ENCODE data around the gene OR6C6.
"Not testable (repeated sequence)": the region's sequence is repeated elsewhere in the genome, so short reads cannot be mapped to it uniquely, and the experiment has no call there.

OR6C6 gene

DNA sequence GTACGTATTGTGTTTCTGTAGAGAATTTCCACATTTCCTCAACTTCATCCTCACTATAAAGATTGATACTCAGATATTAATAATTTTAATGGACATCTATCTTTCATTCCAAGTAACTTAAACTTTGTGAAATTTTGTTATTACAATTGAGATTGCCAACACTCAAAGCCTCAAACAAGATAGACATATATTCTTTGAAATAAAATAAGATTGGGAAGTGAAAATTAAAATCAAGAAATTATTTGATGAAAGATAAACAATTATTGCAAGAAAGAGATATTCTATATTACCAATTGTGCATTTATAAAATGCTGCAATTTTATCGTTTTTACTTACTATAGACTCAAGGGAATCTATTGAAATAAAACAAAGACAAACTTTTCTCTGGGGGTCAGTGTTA lies at the start of gene OR6C6:
Gene OR6C6 (minus strand): TSS at position 101 of the 400 bp plus-strand sequence. CDS start 1,337 bp downstream, outside the sequence.
- no peak for DNase-seq (ENCODE audit: low read depth)

DNA sequence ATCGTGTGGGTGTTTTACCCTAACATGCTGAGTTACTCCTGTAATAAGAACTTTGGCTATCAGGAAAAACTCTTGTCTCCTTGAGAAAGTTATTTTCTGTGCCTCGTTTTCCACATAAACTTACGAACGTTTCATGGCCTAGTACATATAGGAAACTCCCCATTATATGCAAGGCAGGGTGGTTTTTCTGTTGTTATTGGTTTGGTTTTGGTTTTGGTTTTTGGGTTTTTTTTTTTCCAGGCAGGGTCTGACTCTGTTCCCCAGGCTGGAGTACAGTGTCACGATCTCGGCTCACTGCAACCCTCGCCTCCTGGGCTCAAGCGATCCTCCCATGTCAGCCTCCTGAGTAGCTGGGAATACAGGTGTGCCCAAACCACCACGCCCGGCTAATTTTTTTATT lies 39.6 kb upstream of the OR6C6 start:
- DNase-seq (ENCODE audit: low read depth) = no peak

- DNase-seq (ENCODE audit: low read depth) = no peak
These were observed 34.1 kb upstream of the OR6C6 start, which contains the start of gene OR6C3 for GRCh38 chr12:55330446-55330845. OR6C3 (plus strand) TSS chr12:55330746; CDS start chr12:55331701, 955 bp downstream.

GRCh38 chr12:55325801-55326200 lies 29.4 kb upstream of the OR6C6 start:
- not testable (repeated sequence) for DNase-seq (ENCODE audit: low read depth)

DNA sequence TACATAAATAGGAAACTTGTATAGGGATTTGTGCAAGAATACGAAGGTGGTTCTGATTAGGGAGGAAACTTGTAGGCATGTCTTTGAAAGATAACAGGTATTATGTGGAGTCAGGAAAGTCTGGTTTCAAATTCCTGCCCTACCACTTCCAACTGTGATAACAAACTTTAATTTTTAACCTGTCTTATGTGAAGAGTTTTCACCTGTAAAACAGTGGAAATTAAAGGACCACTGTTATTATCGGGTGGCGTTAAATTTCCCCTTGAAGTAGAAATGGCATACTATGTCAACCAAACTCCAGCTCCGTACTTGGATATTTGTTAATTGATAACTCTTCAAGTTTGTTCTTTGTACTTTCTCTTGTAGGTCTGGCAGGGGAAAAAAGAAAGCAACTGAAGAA lies 23.8 kb upstream of the OR6C6 start:
- DNase-seq (ENCODE audit: low read depth) = no peak

- no peak for DNase-seq (ENCODE audit: low read depth)
These were observed 17.7 kb upstream of the OR6C6 start, which contains the start of gene OR6C1 for GRCh38 chr12:55314043-55314442. OR6C1 (plus strand) TSS chr12:55314343; CDS start chr12:55320600, 6,257 bp downstream.

DNA sequence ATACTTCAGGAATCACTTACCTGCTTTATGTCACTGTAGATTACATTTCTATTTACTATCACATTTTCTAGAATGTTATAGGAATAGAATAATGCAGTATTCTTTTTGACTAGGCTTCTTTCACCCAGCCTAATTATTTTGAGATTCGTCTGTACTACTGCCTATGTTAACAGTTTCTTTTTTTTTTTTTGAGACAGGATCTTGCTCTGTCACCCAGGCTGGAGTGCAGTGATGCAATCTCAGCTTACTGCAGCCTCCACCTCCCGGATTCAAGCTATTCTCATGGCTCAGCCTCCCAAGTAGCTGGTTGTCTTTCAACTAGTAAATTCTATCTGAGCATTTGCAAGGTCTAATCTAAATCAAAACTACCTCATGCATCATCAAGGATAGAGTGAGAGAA lies 6.4 kb downstream of the OR6C6 start:
- no peak for DNase-seq (ENCODE audit: low read depth)

GRCh38 chr12:55280991-55281390 lies 15.4 kb downstream of the OR6C6 start:
- no peak for DNase-seq (ENCODE audit: low read depth)

DNA sequence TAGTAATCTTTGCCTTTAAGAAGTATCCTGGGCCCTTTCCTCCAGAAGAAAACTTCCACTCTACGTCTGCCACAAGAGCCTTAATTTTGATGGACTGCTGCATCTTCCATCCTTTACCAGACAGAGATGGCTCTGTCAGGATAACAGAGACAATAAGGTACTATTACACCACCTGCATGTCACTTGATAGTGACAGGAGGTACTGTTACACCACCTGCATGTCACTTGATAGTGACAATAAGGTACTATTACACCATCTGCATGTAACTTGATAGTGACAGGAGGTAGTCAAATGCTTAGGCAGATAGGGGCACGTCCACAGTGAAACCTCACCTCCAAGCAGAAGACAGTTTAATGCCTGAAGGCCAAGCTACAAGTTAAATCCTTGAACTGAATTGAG lies 38.1 kb downstream of the OR6C6 start:
- no peak for DNase-seq (ENCODE audit: low read depth)

- no peak for DNase-seq (ENCODE audit: low read depth)
These were observed 39.5 kb downstream of the OR6C6 start for GRCh38 chr12:55256831-55257230.

GRCh38 chr12:55253281-55253680 lies 43.1 kb downstream of the OR6C6 start:
- no peak for DNase-seq (ENCODE audit: low read depth)

GRCh38 chr12:55250944-55251343 lies 45.4 kb downstream of the OR6C6 start:
- DNase-seq (ENCODE audit: low read depth) = no peak

DNA sequence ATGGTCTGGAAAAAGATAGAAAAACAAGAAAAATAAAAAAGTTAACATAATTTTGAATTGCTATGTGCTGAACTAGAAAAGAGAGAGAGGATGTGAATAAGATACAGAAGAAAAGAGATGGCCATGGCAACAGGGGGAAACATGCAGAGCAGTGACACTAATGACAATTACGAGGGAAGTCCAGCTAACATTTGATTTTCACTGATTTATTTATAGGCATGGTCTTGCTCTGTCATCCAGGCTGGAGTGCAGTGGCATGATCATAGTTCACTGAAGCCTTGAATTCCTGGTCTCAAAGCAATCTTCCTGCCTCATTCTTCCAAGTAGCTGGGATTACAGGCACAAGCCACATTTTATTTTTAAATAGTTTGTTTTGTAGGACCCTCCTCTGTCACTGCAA lies 50.2 kb downstream of the OR6C6 start:
- DNase-seq (ENCODE audit: low read depth) = no peak

DNA sequence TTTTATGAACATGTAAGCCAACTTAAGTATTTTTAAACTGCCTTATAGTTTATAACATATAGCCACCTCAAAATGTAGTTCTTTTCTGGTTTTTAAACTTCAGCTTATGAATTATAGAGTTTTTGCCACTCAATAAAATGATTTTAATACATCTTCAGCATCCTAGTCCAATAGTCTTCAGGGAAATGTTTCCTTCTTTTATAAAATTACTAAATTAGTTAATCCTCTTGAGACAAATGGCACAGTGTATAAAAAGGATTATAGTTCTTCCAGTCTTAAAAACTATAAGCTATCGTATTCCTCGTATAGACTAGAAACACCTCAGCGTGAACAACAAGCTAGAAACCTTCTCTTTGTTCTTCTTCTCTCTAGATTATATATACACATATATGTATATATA lies 52.1 kb downstream of the OR6C6 start, which contains the start of gene OR6C74:
Gene OR6C74 (plus strand): TSS at position 301 of the 400 bp plus-strand sequence. CDS start 2,679 bp downstream, outside the sequence.
- no peak for DNase-seq (ENCODE audit: low read depth)

All from EH (cell line).